Trophoblast cell (in vitro differentiated cells and primary cell): Measurements from ENCODE around the gene TAOK3.

Experiments used
- DNase-seq, 2 donors: peaks; one replicate each; pipeline ENCODE4 v3.0.0-alpha.2; 2016
- H2AFZ ChIP-seq: 2 replicates; pipeline ENCODE4 v1.6.1; 2013; ENCODE audit warnings: low read length, moderate library complexity, mild to moderate bottlenecking; ENCODE audit not compliant: insufficient read depth, poor library complexity
- H2AK5ac ChIP-seq: 2 replicates; pipeline ENCODE4 v1.6.1; 2013; ENCODE audit warnings: mild to moderate bottlenecking, low read length
- H2BK120ac ChIP-seq: 2 replicates; pipeline ENCODE4 v1.6.1; 2013; ENCODE audit warnings: low read length, mild to moderate bottlenecking, moderate library complexity; ENCODE audit not compliant: insufficient read depth, poor library complexity
- H2BK12ac ChIP-seq: 2 replicates; pipeline ENCODE4 v1.6.1; 2013; ENCODE audit warnings: mild to moderate bottlenecking, low read length, moderate library complexity
- H2BK5ac ChIP-seq: 2 replicates; pipeline ENCODE4 v1.6.1; 2013; ENCODE audit warnings: low read length, low read depth, moderate library complexity, mild to moderate bottlenecking; ENCODE audit not compliant: poor library complexity
- H3K14ac ChIP-seq: 2 replicates; pipeline ENCODE4 v1.6.1; 2013; ENCODE audit warnings: mild to moderate bottlenecking, low read length
- H3K18ac ChIP-seq: 2 replicates; pipeline ENCODE4 v1.6.1; 2013; ENCODE audit warnings: mild to moderate bottlenecking, low read length
- H3K23ac ChIP-seq: 2 replicates; pipeline ENCODE4 v1.6.1; 2013; ENCODE audit warnings: low read length
- H3K27ac ChIP-seq: 2 replicates; pipeline ENCODE4 v1.5.1; 2013; ENCODE audit warnings: low read depth, mild to moderate bottlenecking, inconsistent platforms, low read length, moderate library complexity
- H3K27me3 ChIP-seq: 2 replicates; pipeline ENCODE4 v1.6.1; 2013; ENCODE audit warnings: inconsistent platforms, mild to moderate bottlenecking, low read length, moderate library complexity; ENCODE audit not compliant: insufficient read depth
- H3K36me3 ChIP-seq, 2 experiments: 1 replicate in 1 of 2; 2 replicates in 1 of 2; pipeline ENCODE4 v1.6.1; 2013; ENCODE audit warnings: low read length in 2 of 2, mild to moderate bottlenecking in 2 of 2, moderate library complexity in 1 of 2; ENCODE audit not compliant: insufficient read depth in 2 of 2, control insufficient read depth in 1 of 2
- H3K4ac ChIP-seq: 2 replicates; pipeline ENCODE4 v1.6.1; 2013; ENCODE audit warnings: low read depth, mild to moderate bottlenecking, low read length, moderate library complexity
- H3K4me1 ChIP-seq, 2 experiments: 1 replicate in 1 of 2; 2 replicates in 1 of 2; pipeline ENCODE4 v1.6.1; 2013; ENCODE audit warnings: low read length in 2 of 2, mild to moderate bottlenecking in 2 of 2, moderate library complexity in 1 of 2; ENCODE audit not compliant: insufficient read depth in 2 of 2, control insufficient read depth in 1 of 2
- H3K4me2 ChIP-seq: 2 replicates; pipeline ENCODE4 v1.6.1; 2013; ENCODE audit warnings: inconsistent platforms, mild to moderate bottlenecking, low read length, moderate library complexity
- H3K4me3 ChIP-seq: 2 replicates; pipeline ENCODE4 v1.5.1; 2013; ENCODE audit warnings: mild to moderate bottlenecking, low read depth, low read length, inconsistent platforms
- H3K79me1 ChIP-seq: one replicate; pipeline ENCODE4 v1.6.1; 2013; ENCODE audit warnings: low read length
- H3K79me2 ChIP-seq: 2 replicates; pipeline ENCODE4 v1.6.1; 2013; ENCODE audit warnings: low read length, mild to moderate bottlenecking; ENCODE audit not compliant: control insufficient read depth, insufficient read depth, poor library complexity
- H3K9ac ChIP-seq: 2 replicates; pipeline ENCODE4 v1.6.1; 2013; ENCODE audit warnings: mild to moderate bottlenecking, low read length
- H3K9me3 ChIP-seq: 2 replicates; pipeline ENCODE4 v1.6.1; 2013; ENCODE audit warnings: low read depth, mild to moderate bottlenecking, control low read depth, inconsistent platforms, low read length; ENCODE audit not compliant: insufficient read depth
- H4K12ac ChIP-seq: 2 replicates; pipeline ENCODE4 v1.6.1; 2013; ENCODE audit warnings: low read depth, mild to moderate bottlenecking, low read length, moderate library complexity
- H4K8ac ChIP-seq: 2 replicates; pipeline ENCODE4 v1.6.1; 2013; ENCODE audit warnings: low read depth, mild to moderate bottlenecking, low read length, moderate library complexity
- H4K91ac ChIP-seq: one replicate; pipeline ENCODE4 v1.6.1; 2013; ENCODE audit warnings: low read depth, mild to moderate bottlenecking, low read length, moderate library complexity
- WGBS: extraction: QIAGEN DNeasy Blood & Tissue Kit; methylation state at CpG from one replicate; pipeline ENCODE4 v1.1.7; 2013; ENCODE audit warnings: missing lambda C conversion rate; ENCODE audit not compliant: insufficient read length, insufficient coverage; ENCODE audit errors: extremely low coverage; 5-methylcytosine and 5-hydroxymethylcytosine counted together

The TAOK3 gene

DNA sequence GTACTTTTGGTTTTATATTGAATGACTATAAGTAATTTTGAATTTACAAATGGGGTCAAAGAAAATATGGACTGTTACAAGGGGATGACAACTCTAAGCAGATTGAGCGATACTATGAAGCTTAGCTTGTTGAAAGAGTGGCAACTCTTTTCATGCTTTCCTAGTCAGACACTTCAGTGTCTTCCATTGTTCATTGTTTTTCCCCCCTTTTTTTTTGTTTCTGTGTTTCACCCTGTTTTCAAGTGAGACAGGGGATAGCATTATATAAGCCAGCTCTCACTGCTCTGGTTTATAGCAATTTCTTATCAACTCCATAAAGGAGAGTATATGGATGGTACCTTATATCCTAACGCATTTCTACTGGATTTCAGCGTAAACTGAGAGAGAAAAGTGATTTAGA lies 212.2 kb downstream of the TAOK3 start:
- no peak for DNase-seq
- H3K27me3 ChIP-seq: no peaks in the 10 kb centered on the region
- no peaks in the 10 kb centered on the region for H3K36me3 ChIP-seq

DNA sequence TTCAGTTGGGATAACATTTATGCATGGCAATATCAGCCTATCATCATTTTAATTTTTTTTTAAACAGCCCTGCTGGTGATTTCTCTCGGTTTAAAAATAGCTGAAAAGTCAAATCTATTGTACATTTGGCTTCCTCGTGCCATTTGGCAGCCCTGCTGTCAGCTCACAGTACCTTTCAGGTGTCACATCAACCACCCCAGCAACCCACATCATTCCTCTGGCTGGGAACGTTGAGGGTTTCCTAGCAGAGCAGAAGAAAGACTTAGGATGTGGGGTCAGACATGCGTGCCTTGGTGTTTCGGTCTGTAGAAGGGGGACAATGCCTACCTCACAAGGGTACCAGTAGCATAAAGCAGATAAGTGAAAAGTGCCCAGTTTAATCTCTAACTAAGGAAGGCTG lies 221.0 kb downstream of the TAOK3 start:
- WGBS: no CpG with 5 or more reads among the region's 5 CpGs
- Histone ChIP-seq H3K23ac (no peak overlapping the region), H3K27ac (no peak overlapping the region), H2BK12ac (no peak overlapping the region), H4K8ac (no peak overlapping the region), H2BK120ac (no peak overlapping the region), H4K91ac (no peak overlapping the region), H3K14ac (no peak overlapping the region), H3K9me3 (peaks cover 2% of the 10 kb centered on the region), H3K4me1 (no peaks in the 10 kb centered on the region), H3K4ac (no peak overlapping the region), H3K79me2 (no peaks in the 10 kb centered on the region), H3K4me2 (no peak overlapping the region), H3K36me3 (peaks cover 3 to 4% of the 10 kb centered on the region in 2 experiments), H3K27me3 (no peaks in the 10 kb centered on the region), H2AFZ (no peak overlapping the region), H2AK5ac (no peak overlapping the region), H3K4me3 (no peak overlapping the region), H3K79me1 (no peaks in the 10 kb centered on the region), H2BK5ac (no peak overlapping the region), H3K18ac (no peak overlapping the region), H4K12ac (no peak overlapping the region), H3K9ac (no peak overlapping the region)
- DNase-seq: no peak

More for the DNA sequence above, 212.2 kb downstream of the TAOK3 start:
- H2BK12ac ChIP-seq: no peak overlapping the region
- H3K18ac ChIP-seq: no peak overlapping the region
- no peak overlapping the region for H3K4me3 ChIP-seq
- H4K91ac ChIP-seq: no peak overlapping the region
- no peak overlapping the region for H4K12ac ChIP-seq
- no peak overlapping the region for H3K4ac ChIP-seq
- no peak overlapping the region for H2BK5ac ChIP-seq
- no peak overlapping the region for H3K23ac ChIP-seq
- H3K4me1 ChIP-seq: no peaks in the 10 kb centered on the region
- no peaks in the 10 kb centered on the region for H3K79me2 ChIP-seq
- no peak overlapping the region for H4K8ac ChIP-seq
- no peaks in the 10 kb centered on the region for H3K79me1 ChIP-seq
- WGBS: no CpG with 5 or more reads among the region's 3 CpGs
- no peak overlapping the region for H2BK120ac ChIP-seq
- H3K27ac ChIP-seq: no peak overlapping the region
- H3K9ac ChIP-seq: no peak overlapping the region
- no peaks in the 10 kb centered on the region for H3K9me3 ChIP-seq
- H3K14ac ChIP-seq: no peak overlapping the region
- no peak overlapping the region for H2AFZ ChIP-seq
- H2AK5ac ChIP-seq: no peak overlapping the region
- H3K4me2 ChIP-seq: no peak overlapping the region

DNA sequence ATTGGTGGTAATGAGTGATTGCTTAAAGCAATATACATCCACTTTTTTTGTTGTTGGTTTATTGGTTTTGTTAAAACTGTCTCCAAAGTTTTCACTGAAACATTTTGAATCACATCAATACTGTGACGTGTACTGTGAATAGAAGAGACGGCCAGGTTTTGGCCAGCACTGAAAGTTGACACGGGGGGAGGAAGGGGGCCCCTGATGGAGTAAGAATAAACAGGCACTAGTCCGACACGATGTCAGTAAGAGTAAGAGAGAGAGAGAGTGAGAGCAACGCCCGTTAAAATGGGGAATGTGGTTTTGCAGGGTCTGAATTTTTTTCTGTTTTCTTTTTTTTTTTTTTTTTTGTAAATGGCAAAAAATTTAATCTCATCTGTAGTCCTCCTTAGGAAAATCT lies 222.1 kb downstream of the TAOK3 start:
- Histone ChIP-seq H2AK5ac (no peak overlapping the region), H3K79me1 (no peaks in the 10 kb centered on the region), H4K12ac (no peak overlapping the region), H3K23ac (no peak overlapping the region), H4K91ac (no peak overlapping the region), H2BK120ac (no peak overlapping the region), H3K9ac (no peak overlapping the region), H2BK12ac (no peak overlapping the region), H3K14ac (no peak overlapping the region), H3K36me3 (peaks cover 7 to 8% of the 10 kb centered on the region in 2 experiments), H3K18ac (no peak overlapping the region), H3K4me1 (no peaks in the 10 kb centered on the region), H3K79me2 (no peaks in the 10 kb centered on the region), H2BK5ac (no peak overlapping the region), H4K8ac (no peak overlapping the region), H2AFZ (no peak overlapping the region), H3K4me2 (no peak overlapping the region), H3K27me3 (no peaks in the 10 kb centered on the region), H3K4me3 (no peak overlapping the region), H3K27ac (no peak overlapping the region), H3K9me3 (peaks cover 2% of the 10 kb centered on the region), H3K4ac (no peak overlapping the region)
- peak in 1 of 2 donors; percentile 37 for DNase-seq
- WGBS: no CpG with 5 or more reads among the region's 7 CpGs

DNA sequence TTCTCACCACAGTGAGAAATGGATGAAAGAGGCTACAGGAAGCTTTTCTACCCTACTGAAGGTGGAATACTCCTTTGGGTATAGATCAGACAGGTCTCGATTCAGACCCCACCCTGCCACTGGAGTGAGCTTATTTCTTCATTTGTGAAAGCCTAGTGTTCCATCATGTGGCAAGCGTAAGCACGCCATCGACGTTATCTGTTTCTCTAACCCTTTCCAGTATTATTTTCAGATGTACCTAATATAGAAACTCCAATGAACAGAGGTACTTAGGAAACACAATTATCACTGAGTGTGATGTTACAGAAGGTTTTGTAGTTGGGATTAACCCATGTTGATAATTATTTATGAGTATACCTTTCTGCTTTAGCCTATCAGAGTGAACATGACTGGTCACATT lies 224.4 kb downstream of the TAOK3 start:
- H3K18ac ChIP-seq: no peak overlapping the region
- WGBS: no CpG with 5 or more reads among the region's 5 CpGs

More for the DNA sequence above, 224.4 kb downstream of the TAOK3 start:
- Histone ChIP-seq H3K27me3 (no peaks in the 10 kb centered on the region), H2BK5ac (no peak overlapping the region), H3K9ac (no peak overlapping the region), H2AK5ac (no peak overlapping the region), H2BK120ac (no peak overlapping the region), H3K27ac (no peak overlapping the region), H3K4ac (no peak overlapping the region), H4K8ac (no peak overlapping the region), H3K9me3 (peaks cover 2% of the 10 kb centered on the region), H2BK12ac (no peak overlapping the region), H3K4me1 (no peaks in the 10 kb centered on the region), H4K91ac (no peak overlapping the region), H3K23ac (no peak overlapping the region), H3K14ac (no peak overlapping the region), H3K4me2 (no peak overlapping the region), H3K79me1 (no peaks in the 10 kb centered on the region), H4K12ac (no peak overlapping the region), H3K79me2 (no peaks in the 10 kb centered on the region), H3K36me3 (peaks cover 17 to 20% of the 10 kb centered on the region in 2 experiments), H2AFZ (no peak overlapping the region), H3K4me3 (no peak overlapping the region)
- no peak for DNase-seq
